GM19328 (cell line): ENCODE results near the gene JARID2.
"Not testable (repeated sequence)": the region's sequence is repeated elsewhere in the genome, so short reads cannot be mapped to it uniquely, and the experiment has no call there.

ENCODE experiments used
- ATAC-seq: cut with Tn5 transposase; IDR thresholded peaks from one replicate; pipeline ENCODE4 v1.9.1; 2021; ENCODE audit warnings: mild to moderate bottlenecking, moderate library complexity; ENCODE audit not compliant: unreplicated experiment

The JARID2 gene

GRCh38 chr6:15409301-15410125 is 163.6 kb downstream of the JARID2 start:
- ATAC-seq: no peak

- ATAC-seq: no peak
Measured at GRCh38 chr6:15410126-15410391, 164.2 kb downstream of the JARID2 start.

- ATAC-seq: no peak
Measured at GRCh38 chr6:15410752-15411151, 164.9 kb downstream of the JARID2 start.

- no peak for ATAC-seq
Measured at GRCh38 chr6:15411766-15412165, 165.9 kb downstream of the JARID2 start.

GRCh38 chr6:15412767-15413166 is 166.9 kb downstream of the JARID2 start:
- ATAC-seq: no peak

GRCh38 chr6:15413466-15414234 is 167.8 kb downstream of the JARID2 start:
- ATAC-seq: no peak

- ATAC-seq: no peak
Measured at GRCh38 chr6:15414235-15414612, 168.4 kb downstream of the JARID2 start.

- not testable (repeated sequence) for ATAC-seq
Measured at GRCh38 chr6:15415622-15416021, 169.8 kb downstream of the JARID2 start.

GRCh38 chr6:15416932-15417509 is 171.2 kb downstream of the JARID2 start:
- no peak for ATAC-seq

GRCh38 chr6:15417811-15418210 is 171.9 kb downstream of the JARID2 start:
- ATAC-seq: no peak

- no peak for ATAC-seq
Measured at GRCh38 chr6:15419493-15419892, 173.6 kb downstream of the JARID2 start.

- peak; percentile 71 for ATAC-seq
Measured at GRCh38 chr6:15420959-15421438, 175.1 kb downstream of the JARID2 start.

GRCh38 chr6:15421945-15422733 is 176.3 kb downstream of the JARID2 start:
- ATAC-seq: no peak

GRCh38 chr6:15423286-15423993 is 177.6 kb downstream of the JARID2 start:
- ATAC-seq: no peak

- no peak for ATAC-seq
Measured at GRCh38 chr6:15425947-15426346, 180.1 kb downstream of the JARID2 start.

GRCh38 chr6:15426395-15426794 is 180.5 kb downstream of the JARID2 start:
- ATAC-seq: no peak

- no peak for ATAC-seq
Measured at GRCh38 chr6:15426901-15427300, 181.0 kb downstream of the JARID2 start.

GRCh38 chr6:15427331-15428070 is 181.6 kb downstream of the JARID2 start:
- ATAC-seq: no peak

GRCh38 chr6:15429141-15430110 is 183.6 kb downstream of the JARID2 start:
- ATAC-seq: no peak
